HG02840 (cell line): ENCODE results near the gene CSTF2T.

Experiments
- ATAC-seq: cut with Tn5 transposase; IDR thresholded peaks from one replicate; pipeline ENCODE4 v1.9.1; 2021; ENCODE audit warnings: mild to moderate bottlenecking, moderate library complexity, moderate number of reproducible peaks; ENCODE audit not compliant: unreplicated experiment, low FRiP score

CSTF2T gene

DNA sequence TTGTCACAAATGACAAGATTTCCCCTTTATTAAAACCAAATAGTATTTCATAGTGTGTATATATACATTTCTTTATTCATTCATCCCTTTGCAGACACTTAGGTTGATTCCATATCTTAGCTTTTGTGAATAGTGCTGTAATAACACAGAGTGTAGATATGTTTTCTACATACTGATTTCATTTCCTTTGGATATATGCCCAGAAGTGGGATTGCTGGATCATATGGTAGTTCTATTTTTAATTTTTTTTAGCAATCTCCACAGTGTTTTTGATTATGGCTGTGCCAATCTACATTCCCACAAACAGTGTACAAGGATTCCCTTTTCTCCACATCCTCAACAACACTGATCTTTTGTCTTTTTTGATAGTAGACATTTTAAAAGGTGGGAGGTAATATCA, 46.4 kb downstream of the CSTF2T start:
- ATAC-seq: no peak

DNA sequence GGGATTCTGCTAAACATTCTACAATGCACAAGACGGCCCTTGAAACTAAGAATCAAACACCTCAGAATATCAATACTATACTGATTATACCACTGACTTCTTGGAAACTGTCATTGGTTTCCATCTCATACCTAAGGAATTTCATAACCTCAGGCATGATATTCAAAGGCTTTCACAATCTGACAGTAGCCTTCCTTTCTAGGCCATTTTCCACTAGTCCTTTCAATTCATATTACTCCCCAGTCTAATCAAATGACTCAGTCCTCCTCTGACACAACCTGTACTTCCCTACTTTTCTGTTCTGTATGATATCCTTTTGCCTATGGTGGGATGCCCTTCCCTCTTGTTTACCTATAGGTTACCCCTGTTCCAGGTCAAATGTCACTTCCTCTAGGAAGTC, 48.3 kb downstream of the CSTF2T start:
- ATAC-seq: no peak

DNA sequence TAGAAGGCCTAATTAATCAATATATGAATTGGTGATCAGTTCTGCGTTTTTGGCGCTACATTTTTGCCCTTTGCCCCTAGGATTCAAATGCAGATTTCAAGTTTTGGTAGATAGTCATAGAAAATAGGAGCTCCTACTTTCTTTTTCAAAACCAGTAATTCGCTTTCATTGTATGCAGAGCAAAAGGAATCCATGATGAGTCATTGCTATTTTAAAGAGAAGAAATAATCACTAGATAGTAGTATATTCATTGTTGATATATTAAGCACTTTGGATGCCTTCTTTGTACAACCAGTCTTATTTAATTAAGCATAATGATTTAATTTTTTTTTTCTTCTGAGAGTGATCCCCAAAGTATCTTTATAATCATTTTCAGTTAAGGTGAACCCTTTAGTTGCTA, 50.3 kb downstream of the CSTF2T start:
- ATAC-seq: no peak
